GM18526 (cell line): Measurements from ENCODE around the gene YIPF1.

Source experiments
- POLR2A ChIP-seq: IDR thresholded peaks from 3 replicates; pipeline ENCODE4 v1.6.1; 2011; ENCODE audit not compliant: insufficient read length; ENCODE audit errors: extremely low read depth

The YIPF1 gene

GRCh38 chr1:53905509-53905908 lies 15.9 kb upstream of the YIPF1 start:
- no peak for TF ChIP-seq POLR2A

- TF ChIP-seq POLR2A: no peak
Observed at GRCh38 chr1:53902235-53903138, 12.9 kb upstream of the YIPF1 start.

GRCh38 chr1:53899708-53900107 lies 10.1 kb upstream of the YIPF1 start:
- TF ChIP-seq POLR2A: no peak

GRCh38 chr1:53899206-53899628 lies 9.6 kb upstream of the YIPF1 start:
- TF ChIP-seq POLR2A: no peak

- TF ChIP-seq POLR2A: no peak
Observed at GRCh38 chr1:53896635-53897229, 7.1 kb upstream of the YIPF1 start.

GRCh38 chr1:53895421-53895820 lies 5.8 kb upstream of the YIPF1 start:
- TF ChIP-seq POLR2A: no peak

GRCh38 chr1:53894644-53895043 lies 5.0 kb upstream of the YIPF1 start:
- no peak for TF ChIP-seq POLR2A

- no peak for TF ChIP-seq POLR2A
Observed at GRCh38 chr1:53893999-53894636, 4.5 kb upstream of the YIPF1 start, which contains the start of gene DIO1. TSS of gene DIO1 (plus strand) at chr1:53894187. CDS start at chr1:53894211, 24 bp downstream.

GRCh38 chr1:53892911-53893310 lies 3.3 kb upstream of the YIPF1 start:
- TF ChIP-seq POLR2A: no peak

- no peak for TF ChIP-seq POLR2A
Observed at GRCh38 chr1:53891678-53892077, 2.1 kb upstream of the YIPF1 start.

GRCh38 chr1:53891018-53891417 lies 1.4 kb upstream of the YIPF1 start:
- TF ChIP-seq POLR2A: no peak

- TF ChIP-seq POLR2A: no peak
Observed at GRCh38 chr1:53890522-53890941, 935 bp upstream of the YIPF1 start.

- TF ChIP-seq POLR2A: no peak
Observed at GRCh38 chr1:53888681-53889080, 916 bp downstream of the YIPF1 start.

- no peak for TF ChIP-seq POLR2A
Observed at GRCh38 chr1:53878492-53879105, 11.0 kb downstream of the YIPF1 start.

GRCh38 chr1:53871773-53872484 lies 17.7 kb downstream of the YIPF1 start:
- TF ChIP-seq POLR2A: no peak
